ENCODE data around the gene NUP62CL.
"Not testable (repeated sequence)": the region's sequence is repeated elsewhere in the genome, so short reads cannot be mapped to it uniquely, and the experiment has no call there.

NUP62CL gene, protein sequence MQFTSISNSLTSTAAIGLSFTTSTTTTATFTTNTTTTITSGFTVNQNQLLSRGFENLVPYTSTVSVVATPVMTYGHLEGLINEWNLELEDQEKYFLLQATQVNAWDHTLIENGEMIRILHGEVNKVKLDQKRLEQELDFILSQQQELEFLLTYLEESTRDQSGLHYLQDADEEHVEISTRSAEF

GRCh38 chrX:107205770-107206696 is at the start of gene NUP62CL, which contains the start of gene DNAAF6:
Gene NUP62CL (minus strand): TSS chrX:107206433. CDS start chrX:107175146, 31,287 bp downstream.
Gene DNAAF6 (plus strand): TSS chrX:107206611. CDS start chrX:107212876, 6,265 bp downstream.
- DNase-seq = peak; percentile 89

DNA sequence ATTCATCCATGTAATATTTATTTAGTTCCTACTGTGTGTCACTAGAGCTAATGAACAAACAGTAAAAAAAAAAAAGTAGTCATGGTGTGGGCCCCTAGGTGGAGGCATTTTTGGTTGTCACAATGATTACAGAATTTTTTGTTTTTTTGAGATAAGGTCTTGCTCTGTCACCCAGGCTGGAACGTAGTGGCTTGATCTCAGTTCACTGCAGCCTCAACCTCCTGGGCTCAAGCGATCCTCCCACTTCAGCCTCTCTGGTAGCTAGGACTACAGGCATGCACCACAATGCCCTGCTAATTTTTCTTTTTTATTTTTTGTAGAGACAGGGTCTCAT is 22.2 kb upstream of the NUP62CL start:
- DNase-seq = no peak

- no peak for DNase-seq
Measured at GRCh38 chrX:107227780-107228485, 21.7 kb upstream of the NUP62CL start.

GRCh38 chrX:107226757-107227156 is 20.5 kb upstream of the NUP62CL start:
- DNase-seq = no peak

DNA sequence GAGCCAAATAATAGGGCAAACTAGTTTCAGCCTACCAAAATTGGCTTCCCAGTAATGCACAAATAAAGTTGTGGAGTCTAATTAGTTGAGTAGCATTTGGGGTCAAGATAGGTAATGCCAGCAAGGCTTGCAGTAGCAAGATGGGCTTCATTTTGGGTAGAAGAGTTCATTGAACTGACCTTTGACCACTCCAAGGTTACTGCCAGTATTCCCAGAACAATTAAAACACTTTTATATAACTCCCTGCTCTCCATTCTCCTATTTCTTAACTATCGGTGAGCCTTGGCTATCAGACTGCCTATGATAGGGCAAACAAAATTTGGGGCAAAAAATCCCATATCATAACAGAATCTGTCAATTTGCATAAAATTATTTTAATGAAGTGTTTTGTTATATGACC is 7.2 kb upstream of the NUP62CL start:
- DNase-seq = no peak

DNA sequence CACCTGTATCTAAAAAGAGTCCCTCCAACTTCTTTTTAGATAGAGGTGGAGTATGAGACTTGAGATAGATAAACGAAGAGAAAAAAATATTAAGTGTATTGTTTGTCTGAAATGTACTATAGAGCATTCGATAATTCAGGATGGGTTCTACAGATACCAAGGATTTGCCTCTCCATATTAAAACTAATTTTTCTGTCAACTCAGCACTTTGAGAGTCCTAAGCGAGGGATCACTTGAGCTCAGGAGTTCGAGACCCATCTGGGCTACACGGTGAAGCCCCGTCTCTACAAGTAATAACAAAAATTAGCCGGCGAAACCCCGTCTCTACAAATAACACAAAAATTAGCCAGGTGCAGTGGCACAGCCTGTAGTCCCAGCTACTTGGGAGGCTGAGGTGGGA is 1.7 kb upstream of the NUP62CL start:
- no peak for DNase-seq

GRCh38 chrX:107207089-107207488 is 856 bp upstream of the NUP62CL start:
- no peak for DNase-seq

- DNase-seq = no peak
Measured at GRCh38 chrX:107206697-107207065, 448 bp upstream of the NUP62CL start.

- DNase-seq = peak; percentile 7
Measured at GRCh38 chrX:107204068-107204605, 2.1 kb downstream of the NUP62CL start.

DNA sequence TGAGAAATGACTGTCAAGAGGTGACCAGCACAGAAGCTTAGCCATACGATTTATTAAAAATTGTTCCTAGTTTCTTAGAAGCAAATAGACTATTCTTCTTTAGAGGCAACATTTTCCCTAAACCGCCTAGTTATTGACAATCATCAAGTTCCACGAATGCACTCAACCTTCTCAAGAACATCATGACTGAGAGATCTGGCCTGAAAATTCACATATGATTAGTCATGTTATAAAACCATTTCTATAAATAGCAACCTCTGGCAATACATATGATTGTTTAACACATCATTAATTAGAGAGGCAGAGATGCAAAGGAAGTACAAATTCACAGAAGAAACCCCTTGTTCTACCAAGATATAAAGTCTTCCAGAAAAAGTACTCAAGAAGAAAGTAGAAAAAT is 6.7 kb downstream of the NUP62CL start:
- DNase-seq = no peak

- DNase-seq = not testable (repeated sequence)
Measured at GRCh38 chrX:107198074-107198473, 8.2 kb downstream of the NUP62CL start.

- no peak for DNase-seq
Measured at GRCh38 chrX:107197319-107197718, 8.9 kb downstream of the NUP62CL start.

DNA sequence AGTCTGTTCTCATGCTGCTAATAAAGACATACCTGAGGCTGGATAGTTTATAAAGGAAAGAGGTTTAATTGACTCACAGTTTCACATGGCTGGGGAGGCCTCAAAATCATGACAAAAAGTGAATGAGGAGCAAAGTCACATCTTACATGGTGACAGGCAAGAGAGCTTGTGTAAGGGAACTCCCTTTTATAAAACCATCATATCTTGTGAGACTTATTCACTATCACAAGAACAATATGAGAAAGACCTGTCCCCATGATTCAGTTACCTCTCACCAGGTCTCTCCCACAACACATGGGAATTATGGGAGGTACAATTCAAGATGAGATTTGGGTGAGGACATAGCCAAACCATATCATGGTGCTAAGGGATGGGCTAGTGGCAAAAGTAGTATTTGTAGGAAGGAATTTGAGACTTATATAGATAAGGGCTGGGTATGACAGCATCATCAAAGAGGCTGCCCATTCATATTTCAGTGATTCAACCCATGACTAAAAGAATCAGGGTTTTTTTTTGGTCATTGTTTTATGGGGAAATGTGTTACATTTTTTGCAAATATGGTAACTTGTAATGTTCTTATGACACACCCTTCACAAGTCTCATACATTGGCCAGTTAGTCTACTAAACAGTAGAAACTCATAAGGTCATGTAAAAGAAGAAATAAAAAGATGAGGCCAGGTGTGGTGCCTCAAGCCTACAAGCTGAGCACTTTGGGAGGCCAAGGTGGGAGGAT is 34.7 kb downstream of the NUP62CL start:
- no peak for DNase-seq

GRCh38 chrX:107168712-107169111 is 37.5 kb downstream of the NUP62CL start:
- no peak for DNase-seq

GRCh38 chrX:107168257-107168656 is 38.0 kb downstream of the NUP62CL start:
- no peak for DNase-seq

DNA sequence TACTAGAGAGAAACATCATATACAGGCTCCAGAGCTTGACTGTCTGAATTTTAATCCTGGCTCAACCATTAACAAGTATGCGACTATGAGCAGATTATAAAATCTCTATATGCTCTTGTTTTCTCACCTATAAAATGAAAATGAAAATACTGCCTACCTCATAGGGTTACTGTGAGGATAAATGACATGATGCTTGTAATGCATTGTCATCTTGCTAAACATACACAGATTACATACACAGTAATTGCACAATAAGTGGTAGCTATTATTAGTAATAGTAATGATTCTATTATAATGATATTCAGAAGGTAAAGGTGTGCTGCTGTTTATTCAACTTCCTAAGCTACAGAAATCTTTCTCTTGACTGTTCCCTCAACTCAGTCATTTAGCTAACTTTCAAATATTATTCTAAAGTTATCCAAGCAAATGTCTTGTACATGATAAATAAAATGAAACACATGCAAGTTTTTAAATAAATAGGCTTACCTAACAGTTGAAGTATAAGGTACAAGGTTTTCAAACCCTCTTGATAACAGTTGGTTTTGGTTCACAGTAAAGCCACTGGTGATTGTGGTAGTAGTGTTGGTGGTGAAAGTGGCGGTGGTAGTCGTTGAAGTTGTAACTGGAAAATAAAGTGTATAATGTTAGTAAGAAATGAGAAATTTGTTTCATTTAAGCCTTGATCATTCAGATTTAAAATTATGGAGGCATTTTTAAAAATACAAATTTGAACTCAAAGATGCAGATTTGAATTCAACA is 38.9 kb downstream of the NUP62CL start:
- DNase-seq = no peak

GRCh38 chrX:107157618-107158017 is 48.6 kb downstream of the NUP62CL start:
- not testable (repeated sequence) for DNase-seq

DNA sequence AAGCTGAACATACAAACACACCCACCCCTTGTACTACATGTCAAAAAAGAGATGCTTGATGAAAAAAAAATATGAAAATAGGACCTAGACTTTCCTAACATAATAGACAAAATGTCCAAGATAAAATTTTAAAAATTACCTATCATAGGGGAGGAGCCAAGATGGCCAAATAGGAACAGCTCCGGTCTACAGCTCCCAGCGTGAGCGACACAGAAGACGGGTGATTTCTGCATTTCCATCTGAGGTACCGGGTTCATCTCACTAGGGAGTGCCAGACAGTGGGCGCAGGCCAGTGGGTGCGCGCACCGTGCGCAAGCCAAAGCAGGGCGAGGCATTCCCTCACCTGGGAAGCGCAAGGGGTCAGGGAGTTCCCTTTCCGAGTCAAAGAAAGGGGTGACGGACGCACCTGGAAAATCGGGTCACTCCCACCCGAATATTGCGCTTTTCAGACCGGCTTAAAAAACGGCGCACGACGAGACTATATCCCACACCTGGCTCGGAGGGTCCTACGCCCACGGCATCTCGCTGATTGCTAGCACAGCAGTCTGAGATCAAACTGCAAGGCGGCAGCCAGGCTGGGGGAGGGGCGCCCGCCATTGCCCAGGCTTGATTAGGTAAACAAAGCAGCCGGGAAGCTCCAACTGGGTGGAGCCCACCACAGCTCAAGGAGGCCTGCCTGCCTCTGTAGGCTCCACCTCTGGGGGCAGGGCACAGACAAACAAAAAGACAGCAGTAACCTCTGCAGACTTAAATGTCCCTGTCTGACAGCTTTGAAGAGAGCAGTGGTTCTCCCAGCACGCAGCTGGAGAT is 50.4 kb downstream of the NUP62CL start:
- peak; percentile 1 for DNase-seq

GRCh38 chrX:107154787-107155620 is 51.2 kb downstream of the NUP62CL start:
- no peak for DNase-seq

DNA sequence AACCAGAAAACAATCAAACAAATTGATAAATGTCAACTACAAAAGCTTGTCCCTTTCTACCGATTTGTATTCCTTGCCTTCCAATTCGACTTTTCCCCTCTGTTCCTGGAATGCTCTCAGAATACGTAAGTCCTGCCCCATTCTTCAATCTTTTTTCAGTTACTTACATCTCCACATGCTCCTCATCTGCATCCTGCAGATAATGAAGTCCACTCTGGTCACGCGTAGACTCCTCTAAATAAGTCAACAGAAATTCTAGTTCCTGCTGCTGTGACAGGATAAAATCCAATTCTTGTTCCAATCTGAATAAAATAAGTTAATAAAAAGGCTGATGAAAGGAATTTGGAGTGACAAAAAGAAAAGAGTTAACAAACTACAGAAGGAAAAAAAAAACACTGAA is 53.2 kb downstream of the NUP62CL start:
- DNase-seq = no peak

All from eye (tissue), 1 donor.